Psoas muscle (tissue), 8 donors: ENCODE results near the gene NUP188. TPM values are rescaled to one million over a fixed set of nuclear protein-coding genes. Genes with fewer than 3 reads are reported as not detected.

Source experiments
- ATAC-seq, 4 donors: fragments of 200-7000 bp; cut with Tn5 transposase; one replicate each; pipeline ENCODE4 v1.9.1; 2020; ENCODE audit warnings: moderate library complexity in 3 of 4, mild to moderate bottlenecking in 2 of 4
- DNase-seq, 2 donors: peaks; one replicate each; pipeline ENCODE4 v3.0.0-alpha.2; 2020
- H3K27ac ChIP-seq: fragments of 200-600 bp; one replicate; pipeline ENCODE4 v1.8.0; 2022
- H3K27me3 ChIP-seq, 3 donors: fragments of 200-600 bp in 1 of 3; one replicate each; pipeline versions ENCODE4 v1.6.1 to v1.8.0; 2013 to 2022; ENCODE audit warnings: low read length in 2 of 3, mild to moderate bottlenecking in 2 of 3, moderate library complexity in 1 of 3; ENCODE audit not compliant: insufficient read depth in 3 of 3
- H3K36me3 ChIP-seq, 2 donors: fragments of 200-600 bp in 1 of 2; one replicate each; pipeline versions ENCODE4 v1.6.1 to v1.8.0; 2013 to 2022; ENCODE audit warnings: low read depth in 1 of 2, mild to moderate bottlenecking in 1 of 2, moderate library complexity in 1 of 2; ENCODE audit not compliant: insufficient read depth in 1 of 2
- H3K4me1 ChIP-seq: fragments of 200-600 bp; one replicate; pipeline ENCODE4 v1.8.0; 2022
- H3K4me3 ChIP-seq: fragments of 200-600 bp; one replicate; pipeline ENCODE4 v1.8.0; 2022; ENCODE audit warnings: mild to moderate bottlenecking
- H3K9me3 ChIP-seq: fragments of 200-600 bp; one replicate; pipeline ENCODE4 v1.8.0; 2022
- WGBS, 3 donors: extraction: QIAGEN DNeasy Blood & Tissue Kit; methylation state at CpG; one replicate each; pipeline versions ENCODE4 v1.1.6 to v1.1.7; 2013; 5-methylcytosine and 5-hydroxymethylcytosine counted together
- intact Hi-C, 2 donors: fragments of 100-400 bp; cut with DNase I; formaldehyde crosslinking; loops; one replicate each; pipeline versions ENCODE4 v1.11.0 to v1.14.2; 2022
- polyA plus RNA-seq, 3 donors: library from polyadenylated mRNA; stranded (reverse); fragments of 200-250 nt; gene quantifications; one replicate each; pipeline ENCODE4 v1.2.3, GENCODE V29; 2013
- total RNA-seq, 4 donors: library from RNA; stranded (reverse); fragmentation: NEBNext Ultra II Directional in 2 of 4; extraction: Animal tissue kit (Norgen Biotek cat#: 25700) in 2 of 4; gene quantifications; one replicate each; pipeline versions ENCODE4 v1.2.1 to v1.2.4, GENCODE V29; 2021 to 2023
- TF ChIP-seq, protein P1 (sequence below): fragments of 200-600 bp; IDR thresholded peaks from one replicate; pipeline ENCODE4 v1.8.0; 2022; ENCODE audit warnings: antibody characterized with exemption
- donor health status: healthy with polysubstance abuse.
- donor health status: DM: no; HTN: no; CAD: no; lungs with moderate emphysema.
- donor health status: Bipolar disorder and iron deficiency.
- donor health status: healthy.
- donor health status: DM: yes; HTN: yes; CAD: no.
- donor health status: DM: no; HTN: no; CAD: no.
- donor health status: DM: no; HTN: no; CAD: no.
- donor health status: DM: yes; HTN: yes; CAD: no.

The NUP188 gene
- total and polyA plus RNA-seq, 7 donors = 9.8 to 28.1 (median 25.1) TPM

DNA sequence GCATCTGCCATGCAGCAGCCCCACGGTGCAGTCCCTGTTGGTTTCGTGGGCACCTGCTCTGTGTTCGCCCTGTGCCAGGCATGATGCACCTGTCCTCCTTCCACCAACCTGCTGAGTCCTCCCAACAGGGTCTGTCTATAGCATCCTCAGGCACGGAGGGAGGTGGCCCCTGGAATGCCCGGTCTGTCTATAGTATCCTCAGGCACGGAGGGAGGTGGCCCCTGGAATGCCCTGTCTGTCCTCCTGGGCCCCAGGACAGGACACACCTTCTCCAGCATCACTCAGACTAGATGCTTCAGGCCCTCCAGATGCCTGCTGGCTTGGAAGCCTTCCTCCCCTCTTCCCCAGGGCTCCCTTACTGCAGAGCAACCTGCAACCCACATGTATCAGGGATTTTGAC, 36.6 kb upstream of the NUP188 start:
- H3K9me3 ChIP-seq = no peaks in the 10 kb centered on the region
- peak overlapping the region; percentile 76 for H3K27ac ChIP-seq
- peak overlapping the region; percentile 4 for H3K4me3 ChIP-seq
- peaks cover 0 to 39% of the 10 kb centered on the region in 2 donors for H3K36me3 ChIP-seq
- H3K4me1 ChIP-seq = peaks cover 55% of the 10 kb centered on the region
- DNase-seq (no peak), ATAC-seq (no peak)
- H3K27me3 ChIP-seq = no peaks in the 10 kb centered on the region
- TF ChIP-seq, protein P1, sequence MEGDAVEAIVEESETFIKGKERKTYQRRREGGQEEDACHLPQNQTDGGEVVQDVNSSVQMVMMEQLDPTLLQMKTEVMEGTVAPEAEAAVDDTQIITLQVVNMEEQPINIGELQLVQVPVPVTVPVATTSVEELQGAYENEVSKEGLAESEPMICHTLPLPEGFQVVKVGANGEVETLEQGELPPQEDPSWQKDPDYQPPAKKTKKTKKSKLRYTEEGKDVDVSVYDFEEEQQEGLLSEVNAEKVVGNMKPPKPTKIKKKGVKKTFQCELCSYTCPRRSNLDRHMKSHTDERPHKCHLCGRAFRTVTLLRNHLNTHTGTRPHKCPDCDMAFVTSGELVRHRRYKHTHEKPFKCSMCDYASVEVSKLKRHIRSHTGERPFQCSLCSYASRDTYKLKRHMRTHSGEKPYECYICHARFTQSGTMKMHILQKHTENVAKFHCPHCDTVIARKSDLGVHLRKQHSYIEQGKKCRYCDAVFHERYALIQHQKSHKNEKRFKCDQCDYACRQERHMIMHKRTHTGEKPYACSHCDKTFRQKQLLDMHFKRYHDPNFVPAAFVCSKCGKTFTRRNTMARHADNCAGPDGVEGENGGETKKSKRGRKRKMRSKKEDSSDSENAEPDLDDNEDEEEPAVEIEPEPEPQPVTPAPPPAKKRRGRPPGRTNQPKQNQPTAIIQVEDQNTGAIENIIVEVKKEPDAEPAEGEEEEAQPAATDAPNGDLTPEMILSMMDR = no peak
- WGBS, 3 donors = 76 to 83% (median 78%) methylated on average over 6 of the region's 6 CpGs
- intact Hi-C loops = no loop called here

DNA sequence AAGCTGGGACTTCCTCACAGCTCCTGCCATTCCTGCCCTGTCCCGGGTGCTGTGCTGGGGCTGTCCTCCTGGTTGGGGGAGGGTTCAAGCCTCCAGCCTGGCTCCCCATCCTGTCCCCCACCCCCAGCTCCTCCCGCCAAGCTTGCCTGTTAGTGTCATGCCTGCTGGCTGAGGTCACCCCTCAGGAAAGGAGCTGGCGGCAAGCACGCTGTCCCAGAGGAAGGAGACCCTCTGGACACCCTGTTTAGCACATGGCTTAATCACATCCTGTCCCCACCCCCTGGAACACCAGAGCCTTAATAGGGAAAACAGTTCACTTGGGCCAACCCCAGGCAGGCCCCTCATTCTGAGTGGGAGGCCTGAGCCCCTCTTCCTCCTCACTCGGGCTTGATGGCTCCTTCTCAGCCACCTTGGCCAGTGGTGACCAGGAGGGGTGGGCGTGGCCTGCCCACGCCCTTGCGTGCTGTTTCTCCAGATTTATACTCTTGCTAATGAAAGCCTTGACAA, 35.9 kb upstream of the NUP188 start:
- peak overlapping the region; percentile 4 for H3K4me3 ChIP-seq
- H3K27me3 ChIP-seq = no peaks in the 10 kb centered on the region
- H3K27ac ChIP-seq = peak overlapping the region; percentile 76
- TF ChIP-seq, protein P1 = no peak
- H3K36me3 ChIP-seq = peaks cover 0 to 42% of the 10 kb centered on the region in 2 donors
- 20 to 27% (median 26%) methylated on average over 7 to 8 of the region's 8 CpGs for WGBS, 3 donors
- ATAC-seq (peak; percentile 59 to 74 (median 73)), DNase-seq (peak; percentile 75 to 88)
- no peaks in the 10 kb centered on the region for H3K9me3 ChIP-seq
- intact Hi-C loops = no loop called here
- H3K4me1 ChIP-seq = peaks cover 62% of the 10 kb centered on the region

DNA sequence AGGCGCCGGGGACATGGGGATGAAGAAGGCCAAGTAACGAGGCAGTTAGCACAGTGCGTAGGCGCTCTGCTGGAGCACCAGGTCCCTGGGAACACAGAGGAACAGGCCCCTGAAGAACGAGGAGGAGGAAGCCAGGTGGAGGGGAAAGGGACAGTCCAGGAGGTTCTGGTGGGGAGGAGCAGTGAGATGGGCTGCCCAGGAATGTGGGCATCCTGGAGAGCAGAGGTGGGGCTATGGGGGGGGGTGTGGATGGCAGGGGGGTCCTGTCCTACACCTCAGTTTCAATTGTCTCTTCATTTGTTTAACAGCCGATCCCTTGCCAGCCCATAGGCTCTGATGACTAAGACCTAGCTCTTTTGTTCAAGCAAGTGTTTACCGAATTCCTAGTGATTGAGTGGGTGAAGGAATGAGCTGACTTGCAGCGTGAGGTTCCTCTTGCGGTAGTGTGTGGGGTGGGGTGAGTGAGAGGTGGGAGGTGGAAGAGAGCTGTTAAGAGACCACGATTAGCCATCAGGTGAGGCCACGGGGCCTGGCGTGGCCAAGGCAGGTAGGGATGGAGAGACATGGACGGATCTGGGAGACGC, 35.1 kb upstream of the NUP188 start:
- H3K9me3 ChIP-seq = no peaks in the 10 kb centered on the region
- H3K36me3 ChIP-seq = peaks cover 0 to 37% of the 10 kb centered on the region in 2 donors
- TF ChIP-seq, protein P1 = no peak
- H3K27ac ChIP-seq = peak overlapping the region; percentile 76
- H3K27me3 ChIP-seq = no peaks in the 10 kb centered on the region
- peaks cover 68% of the 10 kb centered on the region for H3K4me1 ChIP-seq
- intact Hi-C loops = no loop called here
- ATAC-seq (no peak), DNase-seq (no peak)
- no peak overlapping the region for H3K4me3 ChIP-seq
- 73 to 77% (median 75%) methylated on average over 15 of the region's 15 CpGs for whole genome bisulfite sequencing, 3 donors

DNA sequence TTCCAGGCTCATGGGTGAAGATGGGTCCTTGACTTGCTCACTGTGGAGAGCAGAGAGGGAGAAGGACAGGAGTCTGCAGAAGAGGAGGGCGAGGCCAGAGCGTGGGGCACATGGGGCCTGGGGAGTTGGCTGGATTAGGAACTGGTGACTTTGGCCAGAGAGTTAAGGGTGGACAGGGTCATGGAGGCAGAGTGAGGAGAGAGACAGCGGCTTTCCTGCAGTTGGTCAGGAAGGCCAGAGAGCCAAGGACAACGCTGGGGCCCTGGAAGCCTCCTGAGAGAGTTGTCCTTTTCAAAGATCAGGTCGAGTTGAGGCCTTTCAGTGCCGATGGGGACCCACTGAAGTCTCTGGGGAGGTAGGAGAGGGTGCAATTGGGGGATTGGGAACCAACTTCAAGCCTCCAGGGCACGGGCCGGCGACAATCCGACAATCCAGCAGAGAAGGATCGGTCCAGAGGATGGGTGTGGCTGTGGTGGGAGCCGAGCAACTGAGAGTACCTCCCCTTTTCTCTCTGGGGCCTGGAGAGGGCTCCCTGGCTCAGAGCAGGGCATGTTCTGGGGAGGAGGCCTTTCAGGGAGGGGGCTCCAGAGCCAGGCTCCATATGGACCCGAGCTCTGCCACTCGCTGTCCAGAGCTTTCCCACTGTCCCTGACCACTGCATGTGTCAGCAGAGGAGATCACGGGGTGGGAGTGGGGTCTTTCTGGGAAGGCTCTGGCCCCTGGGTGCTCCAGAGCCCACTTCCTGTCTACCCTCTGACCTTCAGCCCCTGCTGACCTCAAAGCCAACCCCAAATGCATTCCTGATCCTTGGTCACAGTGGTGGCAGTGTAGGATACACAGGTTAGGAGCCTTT, 34.2 kb upstream of the NUP188 start:
- DNase-seq (no peak), ATAC-seq (no peak)
- Histone ChIP-seq H3K27ac (peak overlapping the region; percentile 76), H3K36me3 (peaks cover 0 to 32% of the 10 kb centered on the region in 2 donors), H3K9me3 (no peaks in the 10 kb centered on the region), H3K27me3 (no peaks in the 10 kb centered on the region), H3K4me3 (no peak overlapping the region), H3K4me1 (peaks cover 72% of the 10 kb centered on the region)
- TF ChIP-seq, protein P1 = no peak
- intact Hi-C loops = no loop called here
- 45 to 63% (median 54%) methylated on average over 13 to 15 of the region's 15 CpGs for WGBS, 3 donors
